PC-3 (cell line): ENCODE results near the gene C21orf91. TPM values are rescaled to one million over a fixed set of nuclear protein-coding genes. Genes with fewer than 3 reads are reported as not detected.
A peak's percentile ranks its signal among the peaks of the same experiment; 100 is the strongest.

Experiments
- ATAC-seq: fragments of 200-7000 bp; cut with Tn5 transposase; 2 replicates; pipeline ENCODE4 v1.9.1; 2020; ENCODE audit warnings: mild to moderate bottlenecking, moderate library complexity
- BruUV-seq: library from RNA; stranded (reverse); fragments of 400-500 nt; replicated peaks from 2 replicates; lab custom pipeline; 2021; lab: Mats Ljungman, UMichigan
- CTCF ChIA-PET: fragments of 300-600 bp; sonication (Branson Sonifier 250); formaldehyde crosslinking; loops from one replicate; lab custom pipeline; 2022; ENCODE audit warnings: antibody characterized with exemption; lab: Charles Lee
- POLR2A ChIA-PET: fragments of 300-600 bp; sonication (Branson Sonifier 250); formaldehyde crosslinking; loops from one replicate; lab custom pipeline; 2022; ENCODE audit warnings: antibody characterized with exemption; ENCODE audit not compliant: unreplicated experiment; lab: Charles Lee
- DNase-seq: peaks from one replicate; pipeline ENCODE4 v3.0.0-alpha.2; 2015
- H2AFZ ChIP-seq: fragments of 300-600 bp; sonication (generic); 2 replicates; pipeline ENCODE4 v1.6.0; 2016; ENCODE audit warnings: antibody characterized with exemption, low read length
- H3F3A ChIP-seq: fragments of 300-600 bp; sonication (generic); one replicate; pipeline ENCODE4 v1.6.0; 2017; ENCODE audit warnings: antibody characterized with exemption, low read length, control low read depth, mild to moderate bottlenecking; ENCODE audit not compliant: unreplicated experiment
- H3K27ac ChIP-seq: fragments of 300-600 bp; sonication (generic); 2 replicates; pipeline ENCODE4 v1.5.1; 2016; ENCODE audit warnings: mild to moderate bottlenecking, low read length
- H3K27me3 ChIP-seq: fragments of 300-600 bp; sonication (generic); 2 replicates; pipeline ENCODE4 v1.6.1; 2016; ENCODE audit warnings: low read length, mixed read lengths
- H3K36me3 ChIP-seq: fragments of 300-600 bp; sonication (generic); 2 replicates; pipeline ENCODE4 v1.6.1; 2016; ENCODE audit warnings: low read depth, mixed run types, low read length, mixed read lengths
- H3K4me1 ChIP-seq: fragments of 300-600 bp; sonication (generic); 2 replicates; pipeline ENCODE4 v1.5.1; 2016; ENCODE audit warnings: low read length; ENCODE audit not compliant: insufficient read depth
- H3K4me2 ChIP-seq: fragments of 300-600 bp; sonication (generic); 2 replicates; pipeline ENCODE4 v1.6.0; 2016; ENCODE audit warnings: low read length
- H3K4me3 ChIP-seq: fragments of 300-600 bp; sonication (generic); 2 replicates; pipeline ENCODE4 v1.5.1; 2016; ENCODE audit warnings: mild to moderate bottlenecking, low read length, mixed read lengths
- H3K79me2 ChIP-seq: fragments of 300-600 bp; sonication (generic); 2 replicates; pipeline ENCODE4 v1.6.1; 2017; ENCODE audit warnings: low read length, mixed read lengths
- H3K9ac ChIP-seq: fragments of 300-600 bp; sonication (generic); 2 replicates; pipeline ENCODE4 v1.6.0; 2016; ENCODE audit warnings: mild to moderate bottlenecking, low read length
- H3K9me2 ChIP-seq: fragments of 300-600 bp; sonication (generic); replicated peaks from 2 replicates; pipeline ENCODE4 v1.6.1; 2016; ENCODE audit warnings: mixed run types, low read length, mixed read lengths
- H3K9me3 ChIP-seq: fragments of 300-600 bp; sonication (generic); 2 replicates; pipeline ENCODE4 v1.6.1; 2016; ENCODE audit warnings: low read length, mixed read lengths
- H4K20me1 ChIP-seq: fragments of 300-600 bp; sonication (generic); 2 replicates; pipeline ENCODE4 v1.6.1; 2016; ENCODE audit warnings: low read length, mixed read lengths
- CTCF ChIP-seq: fragments of 300-600 bp; sonication (generic); conservative IDR thresholded peaks from 2 replicates; pipeline ENCODE4 v1.5.1; 2017; ENCODE audit warnings: antibody characterized with exemption, low read depth, mild to moderate bottlenecking, low read length
- EZH2 ChIP-seq: fragments of 300-600 bp; sonication (generic); IDR thresholded peaks from one replicate; pipeline ENCODE4 v1.6.1; 2017; ENCODE audit warnings: antibody characterized with exemption, mild to moderate bottlenecking, low read length; ENCODE audit not compliant: unreplicated experiment
- EZH2phosphoT487 ChIP-seq: fragments of 300-600 bp; sonication (generic); IDR thresholded peaks from 2 replicates; pipeline ENCODE4 v1.6.1; 2018; ENCODE audit warnings: mild to moderate bottlenecking, antibody characterized with exemption, low read length, borderline replicate concordance
- intact Hi-C: fragments of 100-400 bp; cut with micrococcal nuclease; formaldehyde crosslinking; loops from 2 replicates; pipeline ENCODE4 v1.9.0; 2023
- total RNA-seq: library from RNA; depleted of rRNA; stranded (reverse); fragments of >200 nt; gene quantifications from 2 replicates; pipeline ENCODE4 v1.2.3, GENCODE V29; 2014

C21orf91 gene
- total RNA-seq, 1 experiment from 2014 or later: 7.7 TPM

GRCh38 chr21:17798796-17799195 is 20.4 kb downstream of the C21orf91 start:
- Histone ChIP-seq H3K4me3 (no peak overlapping the region), H3K4me1 (0 out of 2 replicates have a peak, but pooled peaks cover 6% of the 10 kb centered on the region), H3F3A (no peaks in the 10 kb centered on the region), H2AFZ (no peak overlapping the region), H3K36me3 (peaks cover 23% of the 10 kb centered on the region; the same call in 1 of the 2 replicates), H3K9me2 (no peaks in the 10 kb centered on the region), H3K4me2 (no peak overlapping the region), H3K27ac (no peak overlapping the region), H3K79me2 (no peaks in the 10 kb centered on the region; the same call in 1 of the 2 replicates), H3K9ac (no peak overlapping the region), H3K9me3 (no peaks in the 10 kb centered on the region), H3K27me3 (no peaks in the 10 kb centered on the region), H4K20me1 (no peaks in the 10 kb centered on the region)
- intact Hi-C loops: no loop called here
- no peak for TF ChIP-seq EZH2phosphoT487
- TF ChIP-seq CTCF: no peak
- TF ChIP-seq EZH2: no peak
- POLR2A ChIA-PET: no interaction called here
- DNase-seq (no peak), ATAC-seq (no peak)
- no TSS peak for BruUV-seq
- CTCF ChIA-PET: no interaction called here

GRCh38 chr21:17797967-17798366 is 21.2 kb downstream of the C21orf91 start:
- DNase-seq (no peak), ATAC-seq (no peak)
- no peak overlapping the region for H3K9ac ChIP-seq
- H3K27me3 ChIP-seq: no peaks in the 10 kb centered on the region
- intact Hi-C loops: no loop called here
- H3K9me2 ChIP-seq: no peaks in the 10 kb centered on the region
- H4K20me1 ChIP-seq: no peaks in the 10 kb centered on the region
- H3K4me3 ChIP-seq: no peak overlapping the region
- H3K27ac ChIP-seq: no peak overlapping the region
- no peaks in the 10 kb centered on the region for H3K9me3 ChIP-seq
- H3K4me1 ChIP-seq: 0 out of 2 replicates have a peak, but pooled peaks cover 6% of the 10 kb centered on the region
- no peak overlapping the region for H3K4me2 ChIP-seq
- no peak for TF ChIP-seq EZH2
- no peak for TF ChIP-seq CTCF
- no peak for TF ChIP-seq EZH2phosphoT487
- H3F3A ChIP-seq: no peaks in the 10 kb centered on the region
- no peaks in the 10 kb centered on the region; the same call in 1 of the 2 replicates for H3K79me2 ChIP-seq
- no TSS peak for BruUV-seq
- no peak overlapping the region for H2AFZ ChIP-seq
- POLR2A ChIA-PET: no interaction called here
- H3K36me3 ChIP-seq: peaks cover 24% of the 10 kb centered on the region
- CTCF ChIA-PET: no interaction called here

GRCh38 chr21:17796503-17796902 is 22.7 kb downstream of the C21orf91 start:
- Histone ChIP-seq H3K27me3 (no peaks in the 10 kb centered on the region), H3K9ac (no peak overlapping the region), H2AFZ (no peak overlapping the region), H3K9me2 (no peaks in the 10 kb centered on the region), H3K9me3 (no peaks in the 10 kb centered on the region), H3K4me2 (no peak overlapping the region), H3F3A (no peaks in the 10 kb centered on the region), H3K27ac (no peak overlapping the region), H3K4me3 (no peak overlapping the region), H3K79me2 (no peaks in the 10 kb centered on the region; the same call in 1 of the 2 replicates), H3K36me3 (peaks cover 21% of the 10 kb centered on the region), H4K20me1 (no peaks in the 10 kb centered on the region), H3K4me1 (0 out of 2 replicates have a peak, but pooled peaks cover 6% of the 10 kb centered on the region)
- intact Hi-C loops: no loop called here
- no peak for DNase-seq
- POLR2A ChIA-PET: no interaction called here
- TSS peak; percentile 24 for BruUV-seq
- TF ChIP-seq CTCF: no peak
- no peak for ATAC-seq
- CTCF ChIA-PET: no interaction called here
